ENCODE data around the gene WDR35.
A peak's percentile ranks its signal among the peaks of the same experiment; 100 is the strongest.

The WDR35 gene

DNA sequence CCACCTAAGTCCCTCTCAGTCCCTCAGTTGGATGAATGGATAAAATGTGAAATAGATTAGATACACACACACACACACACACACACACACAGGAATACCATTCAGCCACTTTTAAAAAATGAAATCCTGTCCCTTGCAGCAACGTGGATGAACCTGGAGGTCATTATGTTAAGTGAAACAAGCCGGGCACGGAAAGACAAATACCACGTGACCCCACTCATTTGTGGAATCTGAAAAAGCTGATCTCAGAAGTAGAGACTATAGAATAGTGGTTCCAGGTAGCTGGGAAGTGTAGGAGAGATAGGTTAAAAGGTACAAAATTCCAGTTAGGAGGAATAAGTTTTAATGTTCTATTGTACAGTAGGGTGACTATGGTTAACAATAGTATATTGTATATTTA lies 119.1 kb downstream of the WDR35 start:
- DNase-seq (ENCODE audit: low read depth): no peak

DNA sequence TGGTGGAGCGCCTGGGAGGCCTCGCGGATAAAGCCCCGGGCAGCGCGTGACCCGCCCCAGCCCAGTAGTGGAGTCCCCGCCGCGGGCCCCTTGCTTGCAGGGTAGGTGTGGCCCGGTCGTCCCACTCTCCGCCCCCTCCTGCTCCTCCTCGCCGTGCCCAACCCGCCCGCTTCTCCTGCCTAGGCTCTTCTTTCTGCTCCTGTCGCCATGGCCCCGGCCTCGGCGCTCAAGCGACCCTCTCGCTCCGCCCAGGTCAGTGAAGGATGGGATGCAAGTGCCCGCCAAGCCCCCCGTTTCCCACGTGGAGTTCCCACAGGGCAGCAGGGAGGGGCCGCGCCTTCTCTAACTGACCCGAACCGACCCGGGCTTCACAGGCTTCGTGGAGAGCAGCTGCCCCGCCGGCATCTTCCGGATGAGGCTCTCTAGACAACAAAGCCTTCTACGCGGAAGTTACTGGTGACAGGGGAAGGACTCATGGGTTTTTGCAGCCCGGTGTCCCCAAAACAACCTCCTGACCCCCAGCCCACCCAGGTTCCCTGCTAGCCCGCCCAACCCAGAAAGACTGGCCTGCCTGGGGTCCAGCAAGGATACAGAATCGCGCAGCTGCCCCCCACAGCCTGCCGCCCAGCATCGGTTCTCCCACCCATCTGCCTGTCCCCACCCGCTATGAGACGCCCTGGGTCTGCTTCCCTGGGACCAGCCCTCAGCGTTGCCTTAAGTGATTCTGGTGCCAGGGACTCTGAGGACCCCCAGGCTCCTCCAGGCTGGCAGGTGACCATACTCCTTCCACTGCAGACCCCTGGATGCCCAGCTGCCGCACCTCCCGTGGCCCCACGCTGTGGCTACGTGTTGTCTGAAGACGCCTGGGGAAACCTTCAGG lies 121.0 kb downstream of the WDR35 start:
- no peak for DNase-seq (ENCODE audit: low read depth)

DNA sequence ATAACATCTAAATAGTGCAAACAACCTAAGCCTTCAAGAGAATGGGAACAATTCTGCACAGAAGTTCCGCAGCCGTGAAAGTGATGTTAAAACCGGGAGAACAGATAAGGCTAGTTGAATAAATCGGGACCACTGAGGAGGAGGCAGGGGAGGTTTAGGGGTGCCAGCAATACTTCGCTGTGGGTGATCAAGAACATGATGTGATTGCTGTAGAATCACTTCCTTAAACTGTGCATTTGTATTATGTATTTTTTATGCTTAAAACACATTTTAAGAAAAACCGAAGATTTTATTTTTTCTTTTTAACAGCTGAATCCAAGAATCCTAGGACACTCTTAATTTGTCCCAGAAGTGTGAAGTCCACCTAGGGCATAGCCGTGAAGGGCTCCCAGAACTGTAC lies 121.7 kb downstream of the WDR35 start:
- no peak for DNase-seq (ENCODE audit: low read depth)

DNA sequence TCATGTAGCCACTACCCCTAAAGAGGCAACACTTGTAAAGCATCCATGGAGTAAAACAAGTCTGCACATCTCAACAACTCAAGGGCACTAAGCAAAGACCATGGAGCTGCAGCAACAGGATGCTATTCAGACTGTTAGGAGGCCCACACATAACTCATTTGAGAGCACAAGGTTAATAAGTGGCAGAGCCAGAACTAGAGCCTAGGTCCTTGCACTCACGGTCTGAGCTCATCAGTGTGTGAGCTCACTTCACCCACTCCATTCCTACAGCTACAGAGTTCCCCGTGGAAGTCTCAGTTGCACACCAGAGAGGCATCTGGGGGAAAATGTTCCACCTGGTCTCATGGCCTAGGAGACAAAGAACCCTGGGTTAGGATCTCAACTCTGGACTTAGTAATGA lies 123.1 kb downstream of the WDR35 start:
- no peak for DNase-seq (ENCODE audit: low read depth)

DNA sequence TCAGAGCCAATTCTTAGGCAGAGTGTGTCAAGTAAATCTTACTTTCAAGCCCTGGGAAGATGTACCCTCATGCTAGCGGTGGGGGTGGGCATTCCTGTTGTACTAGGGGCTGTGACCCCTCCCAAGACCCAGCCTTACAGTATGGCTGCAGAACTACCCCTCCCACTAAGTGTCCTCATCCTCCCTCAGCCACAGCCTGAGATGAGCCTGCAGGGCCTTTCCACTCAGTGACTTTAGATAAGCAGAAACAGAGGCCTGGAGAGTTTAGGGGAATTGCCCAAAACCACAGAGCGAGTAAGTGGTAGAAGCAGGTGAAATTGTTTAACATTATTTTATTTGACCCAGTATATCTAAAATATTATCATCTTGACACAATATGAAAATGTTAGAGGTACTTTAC lies 124.8 kb downstream of the WDR35 start:
- no peak for DNase-seq (ENCODE audit: low read depth)

DNA sequence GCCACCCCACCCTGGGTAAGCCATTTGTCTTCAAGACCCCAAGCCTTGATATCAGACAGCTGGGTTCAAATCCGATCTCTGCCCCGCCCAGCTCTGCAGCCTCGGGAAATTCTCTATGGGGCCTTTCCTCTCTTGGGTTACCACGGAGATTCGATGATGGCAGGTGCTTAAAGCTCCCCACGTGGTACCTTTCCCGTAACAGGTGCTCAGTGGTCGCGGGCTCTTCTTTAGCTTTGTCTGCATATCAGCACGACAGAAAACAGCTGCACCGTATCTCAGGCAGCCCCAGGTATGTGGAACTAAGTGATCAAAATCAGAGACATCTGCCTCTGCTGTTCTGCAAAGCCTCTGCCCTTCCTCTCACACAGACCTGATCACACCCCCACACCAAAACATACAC lies 125.5 kb downstream of the WDR35 start:
- no peak for DNase-seq (ENCODE audit: low read depth)

DNA sequence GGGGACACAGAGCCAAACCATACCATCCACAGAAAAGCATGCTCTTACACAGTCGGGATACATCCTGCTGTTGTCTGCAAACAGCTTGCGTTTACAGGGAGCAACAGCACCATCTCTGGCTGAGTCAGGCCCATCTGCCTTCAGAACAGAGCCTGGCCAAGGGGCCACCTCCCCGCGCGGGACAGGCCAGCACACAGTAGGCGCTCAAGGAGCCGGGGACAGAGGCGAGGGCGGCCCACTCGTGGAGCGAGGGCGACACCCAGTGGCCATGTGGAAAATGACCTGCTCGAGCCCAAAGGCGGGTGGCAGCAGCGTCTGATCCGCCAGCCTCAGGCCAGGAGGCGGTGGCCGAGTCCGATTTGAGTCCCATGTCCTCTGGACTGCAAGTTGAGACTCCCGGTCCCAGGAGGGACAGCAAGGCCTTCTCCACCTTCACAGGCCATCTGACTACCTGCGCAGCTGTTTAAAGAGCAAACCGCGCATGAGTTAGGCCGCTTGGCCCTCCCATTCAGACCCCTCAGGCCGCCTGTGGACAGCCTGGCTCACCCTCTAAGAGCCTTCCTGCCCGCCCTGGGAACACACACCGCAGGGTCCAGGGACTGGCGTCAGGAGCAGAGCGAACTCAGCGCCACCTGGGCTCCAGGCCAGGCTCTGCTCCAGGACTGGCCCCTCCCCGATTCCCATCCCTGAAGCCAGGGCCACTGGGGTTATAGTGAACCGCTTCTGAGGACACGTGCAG lies 126.4 kb downstream of the WDR35 start:
- DNase-seq (ENCODE audit: low read depth): peak; percentile 37

DNA sequence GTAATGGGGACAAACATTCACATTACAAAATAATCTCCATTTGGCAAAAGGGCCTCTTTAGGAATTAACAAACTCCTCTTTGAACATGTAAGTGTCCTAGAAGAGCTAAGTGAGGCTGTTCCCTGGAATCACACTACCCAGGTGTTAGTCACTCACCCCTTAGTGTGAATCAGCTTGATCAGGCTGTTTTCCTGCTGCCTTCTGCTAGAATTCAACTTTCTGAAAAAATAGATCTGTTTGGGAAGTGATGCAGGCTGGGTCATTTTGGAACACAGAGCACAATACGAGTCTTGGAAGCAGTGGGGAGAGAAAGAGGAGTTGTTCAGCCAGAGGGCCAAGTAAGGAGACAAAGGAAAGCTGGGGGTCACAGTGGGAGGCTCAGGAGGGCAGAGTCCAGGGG lies 128.1 kb downstream of the WDR35 start:
- no peak for DNase-seq (ENCODE audit: low read depth)

Data from fibroblast of gingiva (primary cell).